ENCODE data around the gene TMEM139.
"Not testable (repeated sequence)": the region's sequence is repeated elsewhere in the genome, so short reads cannot be mapped to it uniquely, and the experiment has no call there.

TMEM139 gene

GRCh38 chr7:143288836-143289235 lies 4.1 kb downstream of the TMEM139 start:
- H3F3A ChIP-seq (ENCODE audit: insufficient read depth, low read length) = no peaks in the 10 kb centered on the region
- no peaks in the 10 kb centered on the region for H3K9me3 ChIP-seq (replicated peaks; ENCODE audit: insufficient read depth, low read length)
- H3K9me2 ChIP-seq (replicated peaks; ENCODE audit: insufficient read depth, low read length) = no peaks in the 10 kb centered on the region
- no peaks in the 10 kb centered on the region for H4K20me1 ChIP-seq (ENCODE audit: insufficient read depth, low read length)
- TF ChIP-seq EZH2 (optimal IDR thresholded peaks at IDR 0.05; ENCODE audit: low read depth, low read length) (no peak), EZH2phosphoT487 (IDR thresholded peaks at IDR 0.05; ENCODE audit: low read length) (no peak), CTCF (IDR thresholded peaks at IDR 0.05; ENCODE audit: low read length) (no peak)
- peak overlapping the region; percentile 49; the same call in 1 of the 2 replicates for H3K27ac ChIP-seq (ENCODE audit: low read length)
- peaks cover 14% of the 10 kb centered on the region for H3K36me3 ChIP-seq (replicated peaks; ENCODE audit: insufficient read depth, low read length)
- peak overlapping the region; percentile 79 for H2AFZ ChIP-seq (ENCODE audit: low read length)
- H3K4me3 ChIP-seq (ENCODE audit: low read length) = peak overlapping the region; percentile 70
- peaks cover 46% of the 10 kb centered on the region for H3K79me2 ChIP-seq (ENCODE audit: low read length)
- peak overlapping the region; percentile 76 for H3K4me2 ChIP-seq (ENCODE audit: low read depth, low read length)
- H3K4me1 ChIP-seq (ENCODE audit: low read length) = peaks cover 16% of the 10 kb centered on the region
- peak overlapping the region; percentile 92 for H3K9ac ChIP-seq (ENCODE audit: low read length)
- peak; percentile 11 for DNase-seq
- H3K27me3 ChIP-seq (replicated peaks; ENCODE audit: insufficient read depth, low read length) = no peaks in the 10 kb centered on the region

GRCh38 chr7:143289421-143289820 lies 4.7 kb downstream of the TMEM139 start:
- no peak overlapping the region; the same call in 1 of the 2 replicates for H2AFZ ChIP-seq (ENCODE audit: low read length)
- peaks cover 20% of the 10 kb centered on the region for H3K36me3 ChIP-seq (replicated peaks; ENCODE audit: insufficient read depth, low read length)
- H3F3A ChIP-seq (ENCODE audit: insufficient read depth, low read length) = no peaks in the 10 kb centered on the region
- peaks cover 16% of the 10 kb centered on the region for H3K4me1 ChIP-seq (ENCODE audit: low read length)
- peak overlapping the region; percentile 92 for H3K9ac ChIP-seq (ENCODE audit: low read length)
- peaks cover 50% of the 10 kb centered on the region for H3K79me2 ChIP-seq (ENCODE audit: low read length)
- peak overlapping the region; percentile 49; the same call in 1 of the 2 replicates for H3K27ac ChIP-seq (ENCODE audit: low read length)
- peak overlapping the region; percentile 76 for H3K4me2 ChIP-seq (ENCODE audit: low read depth, low read length)
- no peaks in the 10 kb centered on the region for H3K27me3 ChIP-seq (replicated peaks; ENCODE audit: insufficient read depth, low read length)
- H3K9me3 ChIP-seq (replicated peaks; ENCODE audit: insufficient read depth, low read length) = no peaks in the 10 kb centered on the region
- no peaks in the 10 kb centered on the region for H4K20me1 ChIP-seq (ENCODE audit: insufficient read depth, low read length)
- peak overlapping the region; percentile 70 for H3K4me3 ChIP-seq (ENCODE audit: low read length)
- TF ChIP-seq CTCF (IDR thresholded peaks at IDR 0.05; ENCODE audit: low read length) (no peak), EZH2phosphoT487 (IDR thresholded peaks at IDR 0.05; ENCODE audit: low read length) (no peak), EZH2 (optimal IDR thresholded peaks at IDR 0.05; ENCODE audit: low read depth, low read length) (no peak)
- H3K9me2 ChIP-seq (replicated peaks; ENCODE audit: insufficient read depth, low read length) = no peaks in the 10 kb centered on the region
- no peak for DNase-seq

GRCh38 chr7:143289888-143290287 lies 5.1 kb downstream of the TMEM139 start:
- H3K4me3 ChIP-seq (ENCODE audit: low read length) = peak overlapping the region; percentile 70
- not testable (repeated sequence) for H3K27ac ChIP-seq (ENCODE audit: low read length); H4K20me1 ChIP-seq (ENCODE audit: insufficient read depth, low read length); H2AFZ ChIP-seq (ENCODE audit: low read length); H3F3A ChIP-seq (ENCODE audit: insufficient read depth, low read length); H3K27me3 ChIP-seq (replicated peaks; ENCODE audit: insufficient read depth, low read length); H3K9me2 ChIP-seq (replicated peaks; ENCODE audit: insufficient read depth, low read length); H3K9me3 ChIP-seq (replicated peaks; ENCODE audit: insufficient read depth, low read length); DNase-seq
- peaks cover 55% of the 10 kb centered on the region for H3K79me2 ChIP-seq (ENCODE audit: low read length)
- H3K4me1 ChIP-seq (ENCODE audit: low read length) = peaks cover 16% of the 10 kb centered on the region
- peaks cover 20% of the 10 kb centered on the region for H3K36me3 ChIP-seq (replicated peaks; ENCODE audit: insufficient read depth, low read length)
- peak overlapping the region; percentile 92; the same call in 1 of the 2 replicates for H3K9ac ChIP-seq (ENCODE audit: low read length)
- peak overlapping the region; percentile 76 for H3K4me2 ChIP-seq (ENCODE audit: low read depth, low read length)

GRCh38 chr7:143290293-143290692 lies 5.5 kb downstream of the TMEM139 start:
- Histone ChIP-seq H3K79me2 (ENCODE audit: low read length) (peaks cover 59% of the 10 kb centered on the region), H3K9me2 (replicated peaks; ENCODE audit: insufficient read depth, low read length) (no peaks in the 10 kb centered on the region), H3K36me3 (replicated peaks; ENCODE audit: insufficient read depth, low read length) (peaks cover 20% of the 10 kb centered on the region), H2AFZ (ENCODE audit: low read length) (no peak overlapping the region), H3K9me3 (replicated peaks; ENCODE audit: insufficient read depth, low read length) (no peaks in the 10 kb centered on the region), H3K4me3 (ENCODE audit: low read length) (no peak overlapping the region), H3K27me3 (replicated peaks; ENCODE audit: insufficient read depth, low read length) (no peaks in the 10 kb centered on the region), H3K4me2 (ENCODE audit: low read depth, low read length) (peak overlapping the region; percentile 24; the same call in 1 of the 2 replicates), H3K27ac (ENCODE audit: low read length) (no peak overlapping the region), H3K9ac (ENCODE audit: low read length) (no peak overlapping the region), H3F3A (ENCODE audit: insufficient read depth, low read length) (no peaks in the 10 kb centered on the region), H4K20me1 (ENCODE audit: insufficient read depth, low read length) (no peaks in the 10 kb centered on the region), H3K4me1 (ENCODE audit: low read length) (peaks cover 16% of the 10 kb centered on the region)
- TF ChIP-seq EZH2 (optimal IDR thresholded peaks at IDR 0.05; ENCODE audit: low read depth, low read length) (no peak), CTCF (IDR thresholded peaks at IDR 0.05; ENCODE audit: low read length) (no peak), EZH2phosphoT487 (IDR thresholded peaks at IDR 0.05; ENCODE audit: low read length) (no peak)
- no peak for DNase-seq

Measured in MM.1S (cell line).